GM21619 (cell line): ENCODE results near the gene KCNK15.
"Not testable (repeated sequence)": the region's sequence is repeated elsewhere in the genome, so short reads cannot be mapped to it uniquely, and the experiment has no call there.

Source experiments
- ATAC-seq: cut with Tn5 transposase; IDR thresholded peaks from one replicate; pipeline ENCODE4 v1.9.1; 2021; ENCODE audit not compliant: unreplicated experiment

Gene KCNK15

DNA sequence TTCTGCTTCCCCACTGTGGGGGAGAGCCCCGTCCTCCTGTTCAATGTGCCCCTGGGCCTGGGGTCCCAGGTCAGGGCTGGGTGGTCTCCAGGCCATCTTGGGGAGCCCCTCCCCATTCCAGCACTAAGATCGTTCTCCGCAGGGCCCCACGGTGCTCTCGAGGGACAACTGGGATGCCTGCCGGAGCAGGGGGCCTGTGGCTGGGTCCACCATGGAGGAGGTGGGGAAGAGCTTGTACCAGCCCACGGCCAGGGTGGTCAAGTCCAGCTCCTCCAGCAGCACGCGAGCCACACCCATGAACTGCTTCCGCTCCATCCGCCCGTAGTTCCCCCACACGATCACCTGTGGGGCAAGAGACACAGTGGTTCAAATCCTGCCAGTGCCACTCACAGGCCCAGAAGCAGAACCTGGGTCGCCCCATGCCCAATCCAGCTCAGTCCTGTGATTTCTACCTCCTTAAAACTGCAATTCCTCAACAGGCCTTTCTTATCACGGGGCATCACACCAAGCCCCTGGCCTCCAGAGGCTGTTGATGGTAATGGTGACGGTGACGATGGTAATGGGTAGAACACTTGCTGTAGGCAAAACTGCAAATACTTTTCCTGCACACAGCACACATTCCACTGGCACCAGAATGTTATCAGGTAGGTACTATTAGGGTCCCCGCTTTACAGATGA lies 10.5 kb downstream of the KCNK15 start:
- no peak for ATAC-seq

DNA sequence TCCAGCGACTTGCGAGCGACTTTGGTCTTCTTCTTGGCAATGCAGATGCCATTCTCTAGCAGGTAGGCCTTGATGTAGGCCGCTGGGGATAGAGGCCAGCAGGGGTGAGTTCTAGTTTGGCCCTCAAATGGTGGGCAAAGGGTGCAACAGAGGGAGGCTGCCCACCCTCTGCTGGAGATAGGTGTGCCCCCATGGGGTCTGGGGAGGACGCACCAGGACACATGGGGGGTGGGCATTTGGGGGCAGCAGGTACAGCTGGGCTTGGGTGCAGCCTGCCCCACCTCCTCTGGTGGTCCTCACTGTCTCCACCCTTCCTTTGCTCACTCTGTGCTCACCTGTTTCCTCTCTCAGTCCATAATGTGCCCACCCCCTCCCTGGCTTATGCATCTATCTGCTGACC lies 11.3 kb downstream of the KCNK15 start:
- ATAC-seq: no peak

GRCh38 chr20:44758247-44759101 lies 12.8 kb downstream of the KCNK15 start:
- no peak for ATAC-seq

DNA sequence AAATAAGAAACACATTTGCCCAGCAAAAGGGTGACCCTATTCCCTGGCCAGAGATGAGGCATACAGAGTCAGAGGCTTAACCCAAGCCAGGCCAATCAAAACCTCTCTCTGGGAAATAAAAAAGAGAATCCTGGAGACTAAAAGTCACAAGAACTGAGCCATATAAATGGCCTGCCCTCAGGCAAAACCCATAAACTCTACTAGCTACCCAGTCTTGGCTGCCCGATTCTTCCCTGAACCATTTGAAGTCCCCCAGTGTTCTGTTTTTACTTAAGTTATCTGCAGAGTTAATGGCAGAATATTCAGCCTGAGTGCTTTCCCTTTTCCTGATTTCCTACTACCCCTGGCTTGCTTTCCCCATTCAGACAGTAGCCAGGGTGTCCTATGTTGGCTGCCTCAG lies 13.9 kb downstream of the KCNK15 start:
- no peak for ATAC-seq

- no peak for ATAC-seq
Measured at GRCh38 chr20:44761423-44761822, 15.8 kb downstream of the KCNK15 start.

DNA sequence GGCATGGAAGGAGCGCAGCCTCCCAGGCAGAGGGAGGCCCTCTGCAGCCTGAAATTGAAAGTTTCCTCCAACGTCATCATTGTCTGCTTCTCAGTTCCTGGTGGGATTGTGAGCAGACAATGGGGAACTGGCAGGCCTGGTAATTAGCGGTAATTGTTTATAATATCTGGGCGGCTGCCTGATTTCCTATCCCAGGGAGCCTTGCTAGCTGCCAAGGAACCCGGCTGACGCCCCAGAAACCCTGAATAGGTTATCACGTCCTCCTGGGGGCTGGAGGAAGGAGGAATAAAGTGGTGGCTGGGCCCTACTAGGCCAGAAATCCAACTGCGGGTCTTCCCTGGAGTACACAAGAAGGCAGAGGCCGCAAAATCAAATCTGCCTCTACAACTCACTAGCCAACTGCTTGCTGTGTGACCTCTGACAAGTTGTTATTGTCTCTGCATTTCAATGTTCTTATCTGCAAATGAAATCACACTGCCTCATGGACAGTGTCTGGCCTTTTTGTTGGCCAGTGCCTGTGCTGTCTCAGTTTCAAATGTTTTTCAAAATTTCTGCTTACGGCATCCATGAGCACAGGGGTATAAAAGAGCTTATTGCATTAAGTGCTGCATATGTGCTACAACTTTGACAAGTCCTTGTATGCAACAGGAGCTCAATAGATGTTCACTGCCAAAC lies 16.9 kb downstream of the KCNK15 start:
- ATAC-seq: no peak

DNA sequence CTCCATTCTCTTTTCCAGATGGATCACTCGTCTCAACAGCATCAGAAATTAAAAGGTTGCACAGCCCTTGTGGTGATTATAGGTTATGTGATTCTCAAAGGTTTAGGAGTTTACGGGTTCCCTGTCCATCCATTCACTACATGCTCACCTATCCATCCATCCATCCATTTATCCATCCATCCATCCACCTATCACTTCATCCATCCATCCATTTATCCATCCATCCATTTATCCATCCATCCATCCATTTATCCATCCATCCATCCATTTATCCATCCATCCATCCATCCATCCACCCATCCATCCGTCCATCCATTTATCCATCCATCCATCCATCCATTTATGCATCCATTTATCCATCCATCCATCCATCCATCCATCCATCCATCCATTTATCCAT lies 18.1 kb downstream of the KCNK15 start:
- ATAC-seq: not testable (repeated sequence)

GRCh38 chr20:44765091-44765490 lies 19.4 kb downstream of the KCNK15 start:
- no peak for ATAC-seq

- ATAC-seq: no peak
Measured at GRCh38 chr20:44765701-44766347, 20.2 kb downstream of the KCNK15 start.

DNA sequence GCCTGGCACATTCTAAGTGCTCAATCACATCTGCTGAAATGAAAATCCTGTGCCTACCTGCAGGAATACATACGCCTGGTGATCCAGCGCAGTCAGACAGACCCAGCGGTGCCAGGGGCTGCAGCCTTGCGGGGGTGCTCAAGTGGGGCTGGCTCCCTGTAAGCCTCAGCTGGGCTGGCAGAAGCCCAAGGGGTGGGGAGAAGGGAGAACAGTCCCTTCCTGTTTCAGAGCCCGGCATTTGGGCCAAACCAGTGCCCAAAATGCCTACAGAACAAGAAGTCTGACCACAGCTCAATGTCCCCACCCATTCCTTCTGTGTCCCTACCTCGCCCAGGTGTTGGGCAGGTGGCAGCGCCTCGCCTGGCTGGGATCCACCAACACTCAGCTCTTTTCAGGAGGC lies 22.6 kb downstream of the KCNK15 start:
- ATAC-seq: no peak

DNA sequence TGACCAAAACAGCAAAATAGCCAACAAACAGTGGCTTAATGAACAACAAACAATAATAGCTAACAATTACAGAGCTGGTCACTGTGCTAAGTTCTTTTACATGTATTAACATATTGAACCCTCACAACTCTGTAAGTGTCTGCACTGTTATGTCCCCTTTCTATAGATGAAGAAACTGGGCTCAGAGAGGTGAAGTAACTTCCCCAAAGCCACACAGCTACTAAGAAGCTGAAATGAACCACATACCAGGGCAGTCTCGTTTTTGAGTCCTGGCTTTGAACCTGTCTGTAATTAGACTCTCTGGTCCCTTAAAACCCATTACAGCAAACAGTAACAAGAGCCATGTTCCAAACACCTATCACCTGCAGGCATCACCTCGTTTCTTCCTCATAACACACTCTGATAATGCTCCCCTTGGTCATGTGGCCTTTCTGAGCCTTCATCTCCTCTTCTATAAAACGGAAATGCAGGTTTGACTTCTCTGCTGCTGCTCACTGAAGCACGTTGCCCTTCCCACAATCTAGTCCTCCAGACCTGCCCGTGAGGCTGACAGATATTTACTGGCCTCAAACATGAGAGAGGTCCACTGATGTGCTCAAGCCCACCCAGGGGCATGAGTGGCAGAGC lies 23.3 kb downstream of the KCNK15 start:
- no peak for ATAC-seq

GRCh38 chr20:44769481-44769863 lies 23.8 kb downstream of the KCNK15 start:
- no peak for ATAC-seq

DNA sequence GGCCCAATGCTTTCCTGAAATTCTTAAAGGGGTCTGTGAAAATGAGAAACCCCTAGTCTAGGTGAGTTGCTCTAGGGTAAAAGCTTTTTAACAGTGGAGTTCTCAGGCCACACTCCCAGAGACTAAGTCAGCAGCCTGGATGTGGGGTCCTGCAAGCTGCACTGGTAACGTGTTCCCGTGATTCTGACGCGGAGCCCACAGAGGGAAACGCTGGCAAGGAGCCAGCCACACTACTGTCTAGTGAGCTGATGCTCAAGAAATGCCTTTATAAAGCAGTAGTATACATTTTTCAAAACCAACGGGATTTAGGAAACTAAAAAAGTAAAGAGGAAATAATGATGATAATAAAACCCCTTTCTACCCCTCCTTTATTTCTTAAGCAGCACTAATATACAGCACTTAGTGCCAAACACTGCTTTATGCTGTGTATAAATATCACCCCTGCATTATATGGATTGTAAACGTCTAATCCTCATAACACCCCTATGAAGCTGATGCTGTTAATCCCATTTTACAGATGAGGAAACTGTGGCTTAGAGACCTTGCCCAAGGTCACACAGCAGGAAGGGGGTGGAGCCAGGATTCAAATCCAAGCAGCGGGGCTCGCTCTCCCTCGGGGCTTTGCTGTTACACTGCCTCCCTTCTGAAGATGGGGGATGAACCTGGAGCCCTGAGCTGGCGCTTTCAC lies 25.0 kb downstream of the KCNK15 start:
- no peak for ATAC-seq

DNA sequence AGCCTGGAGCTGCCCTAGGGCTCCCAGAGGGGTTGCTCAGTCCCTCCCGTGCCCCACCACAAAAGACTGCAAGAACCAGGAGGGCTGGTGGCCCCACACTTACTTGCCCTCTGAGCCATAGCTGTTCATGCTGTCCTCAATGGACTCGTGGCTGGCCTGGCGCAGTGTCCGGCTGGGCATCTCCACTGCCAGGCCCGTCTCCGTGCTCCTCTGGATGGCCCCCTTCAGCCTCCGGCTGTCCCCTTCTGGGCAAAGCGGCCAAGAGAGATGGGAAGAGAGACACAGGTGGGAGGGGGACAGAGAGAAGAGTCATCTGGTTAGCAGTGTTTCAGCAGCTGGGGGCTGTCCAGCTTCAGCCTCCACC lies 25.5 kb downstream of the KCNK15 start:
- no peak for ATAC-seq

GRCh38 chr20:44772636-44773035 lies 27.0 kb downstream of the KCNK15 start:
- no peak for ATAC-seq

DNA sequence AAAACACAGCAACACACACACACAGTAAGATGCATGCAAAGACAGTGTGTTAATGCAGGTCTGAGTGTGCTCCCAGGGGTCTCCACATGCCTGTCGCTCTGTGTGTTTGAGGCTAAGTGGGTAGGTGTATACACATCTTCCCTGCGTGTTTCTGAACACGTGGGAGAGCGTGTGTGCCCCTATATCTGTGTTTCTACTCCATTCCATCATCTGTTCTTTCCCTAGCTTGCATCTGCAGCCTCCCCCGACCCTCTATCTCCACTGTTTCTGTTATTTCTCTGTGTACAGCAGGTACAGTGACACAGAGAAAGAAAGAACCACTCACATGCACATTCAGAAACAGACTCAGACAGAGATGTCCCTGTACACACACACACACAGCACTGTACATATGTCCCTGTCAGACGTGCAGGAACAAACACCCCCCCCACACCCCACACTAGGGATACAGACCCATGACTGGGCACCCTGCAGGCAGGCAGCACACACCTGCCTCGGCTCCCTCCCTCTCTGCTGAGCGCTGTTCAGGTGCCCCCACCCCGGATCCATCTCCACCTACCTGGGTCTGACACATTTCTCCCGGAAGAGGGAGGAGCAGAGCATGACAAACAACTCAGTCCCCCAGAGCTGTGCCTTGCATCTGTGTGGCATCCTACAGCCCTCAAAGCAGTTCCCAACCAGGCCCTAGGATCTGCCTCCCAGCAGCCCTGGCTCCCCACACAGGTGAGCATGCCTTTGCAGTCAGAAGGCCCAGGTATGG lies 27.6 kb downstream of the KCNK15 start:
- no peak for ATAC-seq

- no peak for ATAC-seq
Measured at GRCh38 chr20:44776980-44777379, 31.3 kb downstream of the KCNK15 start.

DNA sequence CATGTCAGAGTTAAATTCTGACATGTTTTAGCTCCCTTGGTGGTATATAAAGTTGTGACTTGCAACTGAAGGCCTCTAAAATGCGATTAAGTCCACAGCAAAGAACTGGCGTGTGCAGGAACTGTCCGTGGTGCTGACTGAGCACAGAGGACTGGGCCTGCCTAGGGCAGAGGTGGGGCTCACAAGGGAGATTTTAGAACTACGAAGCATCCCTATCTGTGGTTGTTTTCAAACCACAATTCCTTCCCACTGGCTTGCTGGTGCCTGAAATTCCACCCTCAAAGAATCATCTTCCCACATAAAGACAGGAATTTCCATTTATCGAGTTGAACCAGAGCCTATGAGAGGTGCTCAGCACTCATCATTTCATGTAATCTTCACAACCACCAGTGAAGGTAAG lies 34.6 kb downstream of the KCNK15 start:
- ATAC-seq: no peak

- ATAC-seq: no peak
Measured at GRCh38 chr20:44781118-44781517, 35.5 kb downstream of the KCNK15 start.

GRCh38 chr20:44781791-44782190 lies 36.1 kb downstream of the KCNK15 start:
- no peak for ATAC-seq
